22Rv1 (cell line): Measurements from ENCODE around the gene RDH12.
"Not testable (repeated sequence)": the region's sequence is repeated elsewhere in the genome, so short reads cannot be mapped to it uniquely, and the experiment has no call there.

Experiments used
- H3K27ac ChIP-seq: fragments of 450-650 bp; 2 replicates; pipeline ENCODE4 v1.5.1; 2017
- ZFX ChIP-seq: fragments of 450-650 bp; IDR thresholded peaks from 2 replicates; pipeline ENCODE4 v1.6.1; 2017; ENCODE audit warnings: antibody characterized with exemption, borderline replicate concordance
- TF ChIP-seq, protein P1 (sequence below): fragments of 450-650 bp; IDR thresholded peaks from 2 replicates; pipeline ENCODE4 v1.5.1; 2017; ENCODE audit warnings: mild to moderate bottlenecking

RDH12 gene

DNA sequence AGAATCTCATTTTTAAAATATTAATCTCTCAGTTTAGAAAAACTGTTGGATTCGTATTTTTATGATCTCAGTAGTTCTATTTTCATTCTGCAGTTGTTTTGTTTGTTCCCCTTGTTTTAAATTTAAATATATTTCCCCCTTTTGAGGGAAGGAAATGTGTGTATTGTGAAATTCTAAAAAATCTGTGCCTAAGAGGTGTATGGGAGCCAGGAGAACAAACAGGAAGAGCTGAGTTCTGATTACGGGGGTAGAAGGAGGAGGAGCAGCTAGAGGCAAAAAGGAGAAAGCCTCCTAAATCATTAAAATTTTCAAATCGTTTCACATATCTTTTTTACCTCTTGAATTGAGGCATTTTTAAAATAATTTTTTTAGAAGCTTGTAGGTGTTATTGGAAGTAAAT lies 2.3 kb downstream of the RDH12 start:
- TF ChIP-seq, protein P1, sequence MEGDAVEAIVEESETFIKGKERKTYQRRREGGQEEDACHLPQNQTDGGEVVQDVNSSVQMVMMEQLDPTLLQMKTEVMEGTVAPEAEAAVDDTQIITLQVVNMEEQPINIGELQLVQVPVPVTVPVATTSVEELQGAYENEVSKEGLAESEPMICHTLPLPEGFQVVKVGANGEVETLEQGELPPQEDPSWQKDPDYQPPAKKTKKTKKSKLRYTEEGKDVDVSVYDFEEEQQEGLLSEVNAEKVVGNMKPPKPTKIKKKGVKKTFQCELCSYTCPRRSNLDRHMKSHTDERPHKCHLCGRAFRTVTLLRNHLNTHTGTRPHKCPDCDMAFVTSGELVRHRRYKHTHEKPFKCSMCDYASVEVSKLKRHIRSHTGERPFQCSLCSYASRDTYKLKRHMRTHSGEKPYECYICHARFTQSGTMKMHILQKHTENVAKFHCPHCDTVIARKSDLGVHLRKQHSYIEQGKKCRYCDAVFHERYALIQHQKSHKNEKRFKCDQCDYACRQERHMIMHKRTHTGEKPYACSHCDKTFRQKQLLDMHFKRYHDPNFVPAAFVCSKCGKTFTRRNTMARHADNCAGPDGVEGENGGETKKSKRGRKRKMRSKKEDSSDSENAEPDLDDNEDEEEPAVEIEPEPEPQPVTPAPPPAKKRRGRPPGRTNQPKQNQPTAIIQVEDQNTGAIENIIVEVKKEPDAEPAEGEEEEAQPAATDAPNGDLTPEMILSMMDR, result no peak
- TF ChIP-seq ZFX, result no peak
- H3K27ac ChIP-seq, result peak overlapping the region; percentile 51

DNA sequence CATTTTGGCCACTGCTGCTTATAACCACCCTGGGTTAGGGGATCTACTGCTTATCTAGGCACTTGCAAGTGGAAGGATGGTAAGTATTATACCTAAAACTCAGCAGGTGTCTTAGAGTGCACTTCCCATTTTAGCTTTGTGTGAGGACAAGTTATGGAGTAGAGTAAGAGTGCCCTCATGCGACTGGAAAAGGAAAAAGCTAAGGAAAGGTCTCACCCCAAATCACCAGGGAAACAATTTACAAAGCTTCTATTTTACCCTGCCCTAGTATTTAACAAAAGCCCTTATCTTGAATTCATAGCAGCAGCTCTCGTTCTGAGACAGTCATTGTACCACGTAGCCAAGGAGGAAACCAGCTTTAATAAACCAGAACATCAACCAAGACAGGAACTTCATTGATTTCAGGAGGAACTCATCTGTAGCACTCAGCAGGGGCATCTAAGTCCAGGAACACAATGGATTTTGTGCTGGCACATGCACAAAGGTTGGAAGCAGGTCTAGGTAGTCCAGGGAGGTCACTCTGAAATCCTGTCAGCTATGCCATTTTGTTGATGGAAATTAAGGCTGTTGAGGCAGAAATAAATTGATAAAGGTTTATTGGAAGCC lies 2.9 kb downstream of the RDH12 start:
- TF ChIP-seq, protein P1, result peak; percentile 89
- TF ChIP-seq ZFX, result no peak
- peak overlapping the region; percentile 51 for H3K27ac ChIP-seq

DNA sequence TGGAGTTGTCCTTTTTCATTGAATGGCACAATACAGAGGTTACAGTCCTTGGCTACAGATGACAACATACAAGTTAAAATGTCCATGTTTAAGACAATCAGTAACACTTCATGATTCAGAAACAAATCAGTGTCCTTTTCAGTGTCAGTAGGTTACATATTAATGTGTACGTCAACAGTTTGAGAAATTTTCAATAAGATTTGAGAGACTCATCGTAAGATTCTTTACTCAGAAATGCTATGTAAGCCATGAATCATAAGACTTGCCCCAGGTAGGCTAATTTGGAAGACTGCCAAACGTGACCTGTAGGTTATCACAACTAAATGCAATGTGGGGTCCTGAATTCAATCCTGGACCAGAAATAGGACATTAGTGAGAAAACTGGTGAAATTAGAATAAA lies 3.5 kb downstream of the RDH12 start:
- H3K27ac ChIP-seq, result no peak overlapping the region
- TF ChIP-seq, protein P1, result no peak
- no peak for TF ChIP-seq ZFX

DNA sequence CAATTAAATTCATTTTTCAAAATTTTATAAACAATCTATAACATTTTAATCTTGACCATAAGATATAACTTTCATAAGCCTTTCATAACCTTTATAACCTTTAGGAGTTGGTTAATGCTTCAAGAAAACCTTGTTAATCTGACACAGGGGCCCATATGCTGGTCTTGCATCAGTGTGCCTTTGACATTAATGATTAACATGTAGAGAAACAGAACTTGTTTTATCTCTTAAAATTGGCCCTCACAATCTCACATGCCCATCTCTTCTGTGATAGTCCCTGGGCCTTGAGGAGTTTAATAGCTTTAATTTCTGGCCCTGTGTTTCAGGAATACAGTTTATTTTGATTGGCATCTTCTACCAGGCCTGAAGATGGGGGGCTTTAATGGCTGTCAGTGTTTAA lies 7.7 kb downstream of the RDH12 start:
- not testable (repeated sequence) for H3K27ac ChIP-seq

DNA sequence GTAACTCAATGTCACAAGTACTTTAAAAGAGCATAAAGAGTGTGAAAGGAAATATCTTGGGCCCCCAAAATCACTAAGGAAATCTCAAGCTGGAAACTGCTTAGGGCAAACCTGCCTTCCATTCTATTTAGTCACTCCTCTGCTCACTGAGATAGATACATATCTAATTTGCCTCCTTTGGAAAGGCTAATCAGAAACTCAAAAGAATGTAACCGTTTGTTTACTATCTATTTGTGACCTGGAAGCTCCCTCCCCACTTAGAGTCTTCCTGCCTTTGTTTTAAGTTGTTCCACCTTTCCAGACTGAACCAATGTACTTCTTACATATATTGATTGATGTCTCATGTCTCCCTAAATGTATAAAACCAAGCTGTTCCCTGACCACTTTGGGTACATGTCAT lies 8.1 kb downstream of the RDH12 start:
- not testable (repeated sequence) for H3K27ac ChIP-seq

DNA sequence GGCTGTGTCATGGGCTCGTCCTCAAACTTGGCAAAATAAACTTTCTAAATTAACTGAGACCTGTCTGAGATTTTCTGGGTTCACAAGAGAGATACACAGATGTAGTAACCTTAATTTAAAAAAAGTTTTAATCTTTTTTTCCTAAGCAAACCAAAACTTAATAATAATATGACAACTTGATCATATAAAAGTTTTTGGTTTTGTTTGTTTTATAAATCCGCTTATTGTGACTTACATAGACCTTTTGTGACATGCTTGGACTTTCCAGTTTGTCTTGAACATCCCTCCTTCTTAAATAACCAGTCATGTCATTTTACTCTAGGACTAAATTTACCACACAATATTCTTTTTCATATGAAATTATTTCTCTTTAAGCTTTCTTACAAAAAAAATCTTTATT lies 8.5 kb downstream of the RDH12 start:
- no peak overlapping the region for H3K27ac ChIP-seq
- TF ChIP-seq ZFX, result no peak
- TF ChIP-seq, protein P1, result no peak

DNA sequence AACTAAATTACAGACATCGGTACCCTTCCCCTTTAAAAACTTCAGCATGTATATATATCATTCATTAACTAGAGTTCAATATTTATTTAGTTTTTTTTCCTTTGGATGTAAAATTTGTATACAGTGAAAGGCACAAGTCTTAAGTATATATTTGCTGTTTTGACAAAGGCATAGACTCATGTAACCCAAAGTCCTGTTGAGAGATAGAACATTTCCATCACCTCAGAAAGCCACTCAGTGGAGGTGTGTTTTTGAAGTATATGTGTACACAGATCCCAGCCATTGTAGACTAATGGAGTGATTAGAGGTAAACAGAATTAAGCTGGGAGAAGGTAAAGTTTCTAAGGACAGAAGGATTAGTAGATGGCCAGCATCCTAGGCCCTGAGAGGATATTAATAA lies 15.4 kb downstream of the RDH12 start:
- no peak overlapping the region for H3K27ac ChIP-seq
- TF ChIP-seq ZFX, result no peak
- TF ChIP-seq, protein P1, result no peak

DNA sequence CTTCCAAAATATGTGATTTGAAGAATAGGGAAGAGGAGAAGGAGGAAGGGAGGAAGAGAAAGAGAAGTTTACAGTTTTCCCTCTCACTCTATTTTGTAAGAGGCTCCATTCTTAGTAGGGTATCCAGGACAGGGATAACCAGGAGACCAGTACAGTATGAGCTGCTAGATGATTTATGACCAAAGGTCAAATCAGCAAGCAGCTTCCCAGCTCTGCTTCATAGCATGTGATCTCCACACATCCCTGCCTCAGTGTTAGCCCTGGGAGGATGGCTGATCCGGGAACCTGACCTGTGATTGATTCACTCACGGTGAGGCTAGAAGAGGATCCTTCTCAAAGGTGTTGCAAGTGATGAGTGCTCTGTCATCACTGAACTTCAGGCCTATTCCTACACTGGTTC lies 16.6 kb downstream of the RDH12 start:
- no peak overlapping the region for H3K27ac ChIP-seq
- TF ChIP-seq, protein P1, result no peak
- TF ChIP-seq ZFX, result no peak

DNA sequence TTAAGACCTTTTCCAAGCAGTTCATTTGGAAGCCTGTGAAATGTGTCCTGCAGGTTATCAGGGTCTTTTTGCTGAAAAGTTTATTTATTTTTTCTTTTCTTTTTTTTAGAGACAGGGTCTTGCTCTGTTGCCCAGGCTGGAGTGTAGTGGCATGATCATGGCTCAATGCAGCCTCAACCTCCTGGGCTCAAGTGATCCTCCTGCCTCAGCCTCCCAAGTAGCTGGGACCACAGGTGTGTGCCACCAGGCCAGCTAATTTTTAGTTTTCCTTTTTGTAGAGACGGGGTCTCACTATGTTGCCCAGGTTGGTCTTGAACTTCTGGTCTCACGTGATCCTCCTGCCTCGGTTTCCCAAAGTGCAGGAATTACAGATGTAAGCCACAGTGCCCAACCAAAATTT lies 17.7 kb downstream of the RDH12 start:
- H3K27ac ChIP-seq, result not testable (repeated sequence)
